HG03432 (cell line): ENCODE measurements around the gene CDC45.
A peak's percentile ranks its signal among the peaks of the same experiment; 100 is the strongest.

Experiments
- ATAC-seq: cut with Tn5 transposase; IDR thresholded peaks from one replicate; pipeline ENCODE4 v1.9.1; 2021; ENCODE audit warnings: mild to moderate bottlenecking, moderate library complexity; ENCODE audit not compliant: unreplicated experiment

CDC45 gene

GRCh38 chr22:19447330-19448075 is 32.2 kb upstream of the CDC45 start, which contains the start of gene C22orf39:
Gene C22orf39, minus strand, starts transcription at chr22:19447711. Its CDS starts 23 bp downstream, at chr22:19447688.
- peak; percentile 85 for ATAC-seq

- peak; percentile 38 for ATAC-seq
Measured at GRCh38 chr22:19448076-19448607, 31.6 kb upstream of the CDC45 start.

- no peak for ATAC-seq
Measured at GRCh38 chr22:19448739-19449421, 30.8 kb upstream of the CDC45 start.

DNA sequence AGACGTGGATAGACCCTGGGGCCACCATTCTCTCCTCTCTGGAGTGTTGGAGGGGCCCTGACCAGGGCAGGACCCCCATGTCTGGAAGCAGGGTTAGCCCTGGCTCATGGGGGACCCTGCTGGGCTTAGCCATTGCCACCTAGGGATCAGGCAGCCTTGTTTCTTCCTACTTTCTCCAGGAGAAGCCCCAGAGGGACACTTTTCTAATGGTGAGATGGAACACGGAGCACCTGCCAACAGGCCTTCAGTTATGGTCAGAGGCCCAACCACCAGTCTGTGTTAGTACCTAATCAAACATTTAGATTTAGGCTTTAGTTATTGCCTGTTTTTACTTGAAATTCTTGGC is 30.3 kb upstream of the CDC45 start:
- ATAC-seq, result no peak

DNA sequence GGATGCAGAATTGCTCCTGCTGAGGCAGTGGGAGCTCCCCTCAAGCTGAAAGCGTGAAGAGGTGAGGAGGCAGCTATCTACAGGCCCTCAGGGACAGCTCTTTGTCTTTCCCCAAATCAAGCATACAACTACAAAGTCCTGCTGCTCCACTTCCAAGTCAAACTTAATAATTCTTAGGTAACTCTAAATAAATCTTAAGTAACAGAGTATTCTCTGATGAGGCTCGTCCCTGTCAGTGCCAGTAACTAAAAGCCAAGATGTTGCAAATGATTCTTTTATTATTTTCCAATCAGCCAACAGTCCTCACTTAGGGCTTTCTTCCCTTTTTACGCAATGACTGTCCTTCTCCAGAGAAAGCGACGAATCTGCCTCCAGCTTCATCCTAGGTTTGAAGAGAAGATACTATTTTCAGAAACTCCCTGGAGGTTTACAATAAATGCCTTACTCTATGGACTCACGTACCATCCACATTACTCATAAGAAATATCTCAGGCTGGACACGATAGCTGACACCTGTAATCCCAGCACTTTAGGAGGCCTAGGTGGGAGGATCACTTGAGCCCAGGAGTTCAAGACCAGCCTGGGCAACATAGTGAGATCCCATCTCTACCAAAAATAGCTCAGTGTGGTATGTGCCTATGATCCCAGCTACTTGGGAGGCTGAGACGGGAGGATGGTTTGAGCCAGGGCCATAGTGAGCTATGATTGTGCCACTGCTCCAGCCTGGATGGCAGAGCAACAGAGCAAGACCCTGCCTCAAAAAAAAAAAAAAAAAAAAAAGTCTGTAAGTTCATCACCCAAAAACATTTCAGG is 29.2 kb upstream of the CDC45 start:
- ATAC-seq, result no peak

- no peak for ATAC-seq
Measured at GRCh38 chr22:19451570-19451969, 28.1 kb upstream of the CDC45 start.

DNA sequence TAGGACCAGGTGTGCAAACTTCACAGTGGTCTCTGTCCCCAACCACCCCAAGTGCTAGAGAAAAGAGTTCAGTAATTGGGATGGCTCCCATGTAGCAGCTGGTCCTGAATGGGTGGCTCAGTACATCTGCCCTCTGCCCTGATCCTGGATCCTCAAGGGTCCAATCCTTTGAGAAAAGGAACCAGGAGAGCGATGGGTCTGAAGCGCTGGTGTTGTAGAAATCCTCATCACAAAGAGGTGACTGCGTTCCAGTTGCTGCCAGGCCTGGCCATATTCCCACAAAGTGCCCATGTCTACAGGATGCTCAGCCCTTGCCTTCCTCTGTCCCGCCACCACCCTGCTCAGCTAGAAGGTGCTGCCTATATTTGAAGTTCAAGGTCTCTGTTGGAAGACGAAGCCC is 26.0 kb upstream of the CDC45 start:
- no peak for ATAC-seq

DNA sequence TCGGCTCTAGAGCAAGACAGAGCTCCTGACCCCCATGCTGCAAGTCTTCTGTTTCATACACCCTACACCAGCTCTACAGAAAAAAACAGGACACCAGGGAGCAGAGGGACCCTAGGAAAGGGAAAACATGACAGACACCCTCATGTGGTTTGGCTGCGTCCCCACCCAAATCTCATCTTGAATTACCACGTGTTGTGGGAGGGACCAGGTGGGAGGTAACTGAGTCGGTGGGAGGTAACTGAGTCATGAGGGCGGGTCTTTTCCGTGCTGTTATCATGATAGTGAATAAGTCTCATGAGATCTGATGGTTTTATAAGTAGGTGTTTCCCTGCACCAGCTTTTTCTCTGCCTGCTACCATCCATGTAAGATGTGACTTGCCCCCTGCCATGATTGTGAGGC is 25.6 kb upstream of the CDC45 start:
- ATAC-seq, result no peak

DNA sequence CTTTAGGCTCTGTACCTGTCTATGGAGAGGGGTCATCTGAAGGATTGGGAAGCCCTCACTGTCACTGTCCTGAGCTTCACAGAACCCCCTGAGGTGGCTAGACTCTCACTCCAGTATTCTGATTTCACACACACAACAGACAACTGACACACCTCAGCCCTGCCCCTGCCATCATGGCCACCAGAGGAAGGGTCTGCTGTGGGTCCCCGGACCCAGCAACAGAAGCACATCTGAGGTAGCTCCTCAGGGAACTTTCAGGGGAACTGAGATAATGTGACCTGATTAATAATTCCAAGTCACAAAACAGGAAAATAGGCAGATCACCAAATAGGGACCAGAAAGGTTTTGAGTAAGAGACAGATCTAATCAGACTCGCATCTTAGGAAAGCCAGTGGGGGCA is 24.7 kb upstream of the CDC45 start:
- ATAC-seq, result no peak

- ATAC-seq, result no peak
Measured at GRCh38 chr22:19455585-19456370, 23.9 kb upstream of the CDC45 start.

DNA sequence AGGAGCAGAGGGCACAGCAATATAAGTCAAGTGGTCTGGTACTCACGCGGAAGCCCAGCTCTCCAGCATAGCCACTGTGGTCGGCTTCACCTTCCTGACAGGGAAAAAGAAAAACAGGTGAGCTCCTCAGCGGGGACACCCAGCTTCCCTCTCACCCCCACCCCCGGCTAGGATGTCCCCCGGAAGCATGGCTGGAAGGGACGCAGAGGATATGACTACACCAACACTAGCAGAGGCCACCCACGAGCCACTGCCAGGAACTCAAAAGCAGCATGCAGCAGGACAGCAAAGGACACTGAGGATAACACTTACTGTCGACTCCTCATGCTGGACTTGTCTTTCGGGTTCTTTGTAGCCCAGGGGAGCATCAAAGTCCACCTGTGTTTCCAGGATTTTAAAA is 23.2 kb upstream of the CDC45 start:
- no peak for ATAC-seq

- no peak for ATAC-seq
Measured at GRCh38 chr22:19457828-19458428, 21.8 kb upstream of the CDC45 start.

- no peak for ATAC-seq
Measured at GRCh38 chr22:19460036-19460435, 19.7 kb upstream of the CDC45 start.

- ATAC-seq, result no peak
Measured at GRCh38 chr22:19461506-19461905, 18.2 kb upstream of the CDC45 start.

GRCh38 chr22:19463008-19463407 is 16.7 kb upstream of the CDC45 start:
- no peak for ATAC-seq

DNA sequence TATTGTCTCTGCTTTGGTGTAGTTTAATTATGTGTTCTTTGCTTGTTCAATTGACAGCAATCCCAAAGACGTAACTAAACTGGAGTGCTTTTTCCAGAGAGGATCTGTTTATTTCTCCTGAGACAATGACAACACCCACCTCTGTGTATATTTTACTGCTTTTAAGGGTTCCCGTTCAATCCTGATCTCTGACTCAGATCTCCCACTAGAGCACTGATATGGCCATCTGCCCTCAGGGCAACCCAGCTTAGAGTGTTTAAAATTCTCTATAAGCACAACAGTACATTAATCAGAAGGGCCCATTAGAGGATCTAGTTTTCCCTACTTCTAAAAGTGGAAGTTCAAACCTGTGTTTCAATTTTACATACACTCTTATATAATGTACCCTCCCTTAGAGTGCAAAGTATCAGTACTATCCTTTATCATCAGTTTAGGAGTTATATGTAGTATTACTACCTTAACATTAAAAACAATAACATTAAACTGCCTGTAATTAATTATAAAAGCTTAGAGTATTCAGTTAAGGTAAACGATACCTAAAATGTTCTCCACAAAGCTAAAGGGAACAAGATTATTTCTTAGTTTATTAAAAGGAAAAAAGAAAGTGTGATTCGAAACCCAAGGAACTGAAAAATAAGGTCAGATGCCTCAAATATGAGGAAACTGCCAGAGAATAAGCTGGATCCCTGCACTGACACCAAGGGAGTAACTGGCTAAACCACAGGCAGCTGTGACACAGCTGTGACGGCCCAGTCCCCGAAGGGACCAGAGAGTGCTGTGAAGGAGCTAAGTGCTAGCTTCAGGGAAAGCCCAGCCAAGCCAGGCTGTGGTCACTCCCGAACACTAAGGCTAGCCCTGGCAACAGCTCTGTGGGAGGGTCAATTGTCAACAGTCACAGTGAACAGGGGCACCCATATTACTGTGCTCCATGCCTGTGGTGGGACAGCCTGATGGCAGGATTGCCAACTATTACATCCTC is 15.9 kb upstream of the CDC45 start:
- ATAC-seq, result no peak

DNA sequence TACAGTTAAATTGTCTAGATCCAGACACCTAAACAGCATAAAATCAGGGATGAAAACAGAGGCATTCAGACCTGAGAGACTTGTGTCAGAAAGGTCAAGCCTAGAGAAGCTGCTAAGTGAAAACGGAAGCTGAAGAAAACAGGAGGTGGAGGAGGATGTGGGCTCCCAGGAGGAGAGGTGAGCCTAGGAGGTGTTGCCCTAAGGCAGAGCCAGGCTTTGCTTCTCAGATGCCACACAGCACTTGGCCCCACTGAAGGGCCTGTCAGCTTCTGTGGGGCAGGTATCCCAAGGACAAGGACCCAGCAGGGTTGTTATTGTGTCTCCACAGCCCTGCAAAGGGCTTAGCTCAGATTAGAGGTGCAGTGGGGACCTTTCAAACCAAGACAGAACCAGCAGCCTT is 15.2 kb upstream of the CDC45 start:
- ATAC-seq, result no peak

- no peak for ATAC-seq
Measured at GRCh38 chr22:19464975-19465374, 14.7 kb upstream of the CDC45 start.

- ATAC-seq, result no peak
Measured at GRCh38 chr22:19466126-19466716, 13.5 kb upstream of the CDC45 start.
